HepG2 (cell line): ENCODE measurements around the gene JPT1. TPM values are rescaled to one million over a fixed set of nuclear protein-coding genes. Genes with fewer than 3 reads are reported as not detected.

ENCODE experiments used
- ATF7-NPFF ChIP-seq: sonication (generic); formaldehyde crosslinking; IDR thresholded peaks from 2 replicates; pipeline ENCODE4 v1.8.1; 2023; ENCODE audit warnings: mild to moderate bottlenecking, low read depth, missing genetic modification reagents, moderate library complexity
- ELF3 ChIP-seq: IDR thresholded peaks from 2 replicates; pipeline ENCODE4 v1.6.1; 2016; ENCODE audit warnings: missing genetic modification reagents, missing compliant biosample characterization
- GLMP ChIP-seq: sonication (generic); formaldehyde crosslinking; IDR thresholded peaks from 2 replicates; pipeline ENCODE4 v1.9.0; 2021; ENCODE audit warnings: missing genetic modification reagents, mild to moderate bottlenecking, borderline replicate concordance
- ISL2 ChIP-seq: sonication (generic); formaldehyde crosslinking; IDR thresholded peaks from 2 replicates; pipeline ENCODE4 v1.5.0; 2020; ENCODE audit warnings: missing genetic modification reagents
- SIN3A ChIP-seq: IDR thresholded peaks from 2 replicates; pipeline ENCODE4 v1.6.1; 2011; ENCODE audit warnings: low read depth, mild to moderate bottlenecking, control low read depth, low read length, borderline replicate concordance
- SRY ChIP-seq: sonication (generic); formaldehyde crosslinking; IDR thresholded peaks from 2 replicates; pipeline ENCODE4 v1.8.0; 2022; ENCODE audit warnings: mild to moderate bottlenecking, missing genetic modification reagents
- STAT5B ChIP-seq: sonication (generic); formaldehyde crosslinking; IDR thresholded peaks from 2 replicates; pipeline ENCODE4 v1.4.0; 2020; ENCODE audit warnings: missing genetic modification reagents
- TMF1 ChIP-seq: sonication (generic); formaldehyde crosslinking; IDR thresholded peaks from 2 replicates; pipeline ENCODE4 v1.8.1; 2022; ENCODE audit warnings: low read depth, missing genetic modification reagents
- ZMAT3 ChIP-seq: sonication (generic); formaldehyde crosslinking; conservative IDR thresholded peaks from 2 replicates; pipeline ENCODE4 v1.7.0; 2021; ENCODE audit warnings: missing genetic modification reagents
- ZNF468 ChIP-seq: sonication (generic); formaldehyde crosslinking; IDR thresholded peaks from 2 replicates; pipeline ENCODE4 v1.8.0; 2022; ENCODE audit warnings: mild to moderate bottlenecking, moderate library complexity, missing genetic modification reagents
- ZNF816 ChIP-seq: sonication (generic); formaldehyde crosslinking; IDR thresholded peaks from 2 replicates; pipeline ENCODE4 v1.8.0; 2022; ENCODE audit warnings: missing genetic modification reagents, mild to moderate bottlenecking, borderline replicate concordance
- polyA plus RNA-seq, 8 experiments: library from polyadenylated mRNA; depleted of rRNA in 3 of 8; stranded (reverse) in 7 of 8; unstranded in 1 of 8; fragments of >200 nt; fragmentation: Illumina TruSeq in 4 of 8; extraction: Trizol in 4 of 8; gene quantifications; 2 replicates each; pipeline versions ENCODE4 v1.2.1 to v1.2.3, GENCODE V29; 2011 to 2016; ENCODE audit warnings: low read depth in 4 of 8, missing spikeins in 1 of 8, mixed read lengths in 1 of 8; ENCODE audit not compliant: insufficient read depth in 1 of 8
- total RNA-seq, 5 experiments: library from RNA; depleted of rRNA; stranded (reverse); fragments of >200 nt; fragmentation: Illumina TruSeq; extraction: Trizol; gene quantifications; 2 replicates each; pipeline ENCODE4 v1.2.3, GENCODE V29; 2016; ENCODE audit warnings: low read depth in 1 of 5
- TF ChIP-seq, protein P1 (sequence below): sonication (generic); formaldehyde crosslinking; conservative IDR thresholded peaks from 2 replicates; pipeline ENCODE4 v1.4.0; 2020; ENCODE audit warnings: missing genetic modification reagents
- TF ChIP-seq, protein P2 (sequence below): sonication (generic); formaldehyde crosslinking; IDR thresholded peaks from 2 replicates; pipeline ENCODE4 v1.4.0; 2020; ENCODE audit warnings: missing genetic modification reagents, borderline replicate concordance
- TF ChIP-seq, protein P3 (sequence below): sonication (generic); formaldehyde crosslinking; IDR thresholded peaks from 2 replicates; pipeline ENCODE4 v1.4.0; 2020; ENCODE audit warnings: missing genetic modification reagents, borderline replicate concordance
- TF ChIP-seq, protein P4 (sequence below): IDR thresholded peaks from 2 replicates; pipeline ENCODE4 v1.4.0; 2020; ENCODE audit warnings: mild to moderate bottlenecking, missing genetic modification reagents

Gene JPT1
- total and polyA plus RNA-seq, 2 of the 13 experiments (the other 11 are each of a cell fraction or from before 2014, with no cell fraction given), result 43.3 to 256 TPM

- TF ChIP-seq, protein P1, sequence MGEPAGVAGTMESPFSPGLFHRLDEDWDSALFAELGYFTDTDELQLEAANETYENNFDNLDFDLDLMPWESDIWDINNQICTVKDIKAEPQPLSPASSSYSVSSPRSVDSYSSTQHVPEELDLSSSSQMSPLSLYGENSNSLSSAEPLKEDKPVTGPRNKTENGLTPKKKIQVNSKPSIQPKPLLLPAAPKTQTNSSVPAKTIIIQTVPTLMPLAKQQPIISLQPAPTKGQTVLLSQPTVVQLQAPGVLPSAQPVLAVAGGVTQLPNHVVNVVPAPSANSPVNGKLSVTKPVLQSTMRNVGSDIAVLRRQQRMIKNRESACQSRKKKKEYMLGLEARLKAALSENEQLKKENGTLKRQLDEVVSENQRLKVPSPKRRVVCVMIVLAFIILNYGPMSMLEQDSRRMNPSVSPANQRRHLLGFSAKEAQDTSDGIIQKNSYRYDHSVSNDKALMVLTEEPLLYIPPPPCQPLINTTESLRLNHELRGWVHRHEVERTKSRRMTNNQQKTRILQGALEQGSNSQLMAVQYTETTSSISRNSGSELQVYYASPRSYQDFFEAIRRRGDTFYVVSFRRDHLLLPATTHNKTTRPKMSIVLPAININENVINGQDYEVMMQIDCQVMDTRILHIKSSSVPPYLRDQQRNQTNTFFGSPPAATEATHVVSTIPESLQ (CRISPR knock-in tag), result no peak
- TF ChIP-seq, protein P2, sequence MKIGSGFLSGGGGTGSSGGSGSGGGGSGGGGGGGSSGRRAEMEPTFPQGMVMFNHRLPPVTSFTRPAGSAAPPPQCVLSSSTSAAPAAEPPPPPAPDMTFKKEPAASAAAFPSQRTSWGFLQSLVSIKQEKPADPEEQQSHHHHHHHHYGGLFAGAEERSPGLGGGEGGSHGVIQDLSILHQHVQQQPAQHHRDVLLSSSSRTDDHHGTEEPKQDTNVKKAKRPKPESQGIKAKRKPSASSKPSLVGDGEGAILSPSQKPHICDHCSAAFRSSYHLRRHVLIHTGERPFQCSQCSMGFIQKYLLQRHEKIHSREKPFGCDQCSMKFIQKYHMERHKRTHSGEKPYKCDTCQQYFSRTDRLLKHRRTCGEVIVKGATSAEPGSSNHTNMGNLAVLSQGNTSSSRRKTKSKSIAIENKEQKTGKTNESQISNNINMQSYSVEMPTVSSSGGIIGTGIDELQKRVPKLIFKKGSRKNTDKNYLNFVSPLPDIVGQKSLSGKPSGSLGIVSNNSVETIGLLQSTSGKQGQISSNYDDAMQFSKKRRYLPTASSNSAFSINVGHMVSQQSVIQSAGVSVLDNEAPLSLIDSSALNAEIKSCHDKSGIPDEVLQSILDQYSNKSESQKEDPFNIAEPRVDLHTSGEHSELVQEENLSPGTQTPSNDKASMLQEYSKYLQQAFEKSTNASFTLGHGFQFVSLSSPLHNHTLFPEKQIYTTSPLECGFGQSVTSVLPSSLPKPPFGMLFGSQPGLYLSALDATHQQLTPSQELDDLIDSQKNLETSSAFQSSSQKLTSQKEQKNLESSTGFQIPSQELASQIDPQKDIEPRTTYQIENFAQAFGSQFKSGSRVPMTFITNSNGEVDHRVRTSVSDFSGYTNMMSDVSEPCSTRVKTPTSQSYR (CRISPR knock-in tag), result no peak
- TF ChIP-seq, protein P3, sequence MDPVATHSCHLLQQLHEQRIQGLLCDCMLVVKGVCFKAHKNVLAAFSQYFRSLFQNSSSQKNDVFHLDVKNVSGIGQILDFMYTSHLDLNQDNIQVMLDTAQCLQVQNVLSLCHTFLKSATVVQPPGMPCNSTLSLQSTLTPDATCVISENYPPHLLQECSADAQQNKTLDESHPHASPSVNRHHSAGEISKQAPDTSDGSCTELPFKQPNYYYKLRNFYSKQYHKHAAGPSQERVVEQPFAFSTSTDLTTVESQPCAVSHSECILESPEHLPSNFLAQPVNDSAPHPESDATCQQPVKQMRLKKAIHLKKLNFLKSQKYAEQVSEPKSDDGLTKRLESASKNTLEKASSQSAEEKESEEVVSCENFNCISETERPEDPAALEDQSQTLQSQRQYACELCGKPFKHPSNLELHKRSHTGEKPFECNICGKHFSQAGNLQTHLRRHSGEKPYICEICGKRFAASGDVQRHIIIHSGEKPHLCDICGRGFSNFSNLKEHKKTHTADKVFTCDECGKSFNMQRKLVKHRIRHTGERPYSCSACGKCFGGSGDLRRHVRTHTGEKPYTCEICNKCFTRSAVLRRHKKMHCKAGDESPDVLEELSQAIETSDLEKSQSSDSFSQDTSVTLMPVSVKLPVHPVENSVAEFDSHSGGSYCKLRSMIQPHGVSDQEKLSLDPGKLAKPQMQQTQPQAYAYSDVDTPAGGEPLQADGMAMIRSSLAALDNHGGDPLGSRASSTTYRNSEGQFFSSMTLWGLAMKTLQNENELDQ (CRISPR knock-in tag), result no peak
- TF ChIP-seq ATF7-NPFF (CRISPR knock-in tag) (no peak; the same call in 1 of the 2 replicates), GLMP (no peak), ELF3 (CRISPR knock-in tag) (no peak; the same call in 1 of the 2 replicates), ZNF816 (CRISPR knock-in tag) (0 out of 2 replicates have a peak, but pooled peaks have one; percentile 14), SRY (CRISPR knock-in tag) (no peak), STAT5B (no peak), ZMAT3 (CRISPR knock-in tag) (peak; percentile 37; the same call in 1 of the 2 replicates), ZNF468 (CRISPR knock-in tag) (no peak), SIN3A (no peak), ISL2 (CRISPR knock-in tag) (peak; percentile 57; the same call in 1 of the 2 replicates), TMF1 (peak; percentile 65; the same call in 1 of the 2 replicates)
- TF ChIP-seq, protein P4, sequence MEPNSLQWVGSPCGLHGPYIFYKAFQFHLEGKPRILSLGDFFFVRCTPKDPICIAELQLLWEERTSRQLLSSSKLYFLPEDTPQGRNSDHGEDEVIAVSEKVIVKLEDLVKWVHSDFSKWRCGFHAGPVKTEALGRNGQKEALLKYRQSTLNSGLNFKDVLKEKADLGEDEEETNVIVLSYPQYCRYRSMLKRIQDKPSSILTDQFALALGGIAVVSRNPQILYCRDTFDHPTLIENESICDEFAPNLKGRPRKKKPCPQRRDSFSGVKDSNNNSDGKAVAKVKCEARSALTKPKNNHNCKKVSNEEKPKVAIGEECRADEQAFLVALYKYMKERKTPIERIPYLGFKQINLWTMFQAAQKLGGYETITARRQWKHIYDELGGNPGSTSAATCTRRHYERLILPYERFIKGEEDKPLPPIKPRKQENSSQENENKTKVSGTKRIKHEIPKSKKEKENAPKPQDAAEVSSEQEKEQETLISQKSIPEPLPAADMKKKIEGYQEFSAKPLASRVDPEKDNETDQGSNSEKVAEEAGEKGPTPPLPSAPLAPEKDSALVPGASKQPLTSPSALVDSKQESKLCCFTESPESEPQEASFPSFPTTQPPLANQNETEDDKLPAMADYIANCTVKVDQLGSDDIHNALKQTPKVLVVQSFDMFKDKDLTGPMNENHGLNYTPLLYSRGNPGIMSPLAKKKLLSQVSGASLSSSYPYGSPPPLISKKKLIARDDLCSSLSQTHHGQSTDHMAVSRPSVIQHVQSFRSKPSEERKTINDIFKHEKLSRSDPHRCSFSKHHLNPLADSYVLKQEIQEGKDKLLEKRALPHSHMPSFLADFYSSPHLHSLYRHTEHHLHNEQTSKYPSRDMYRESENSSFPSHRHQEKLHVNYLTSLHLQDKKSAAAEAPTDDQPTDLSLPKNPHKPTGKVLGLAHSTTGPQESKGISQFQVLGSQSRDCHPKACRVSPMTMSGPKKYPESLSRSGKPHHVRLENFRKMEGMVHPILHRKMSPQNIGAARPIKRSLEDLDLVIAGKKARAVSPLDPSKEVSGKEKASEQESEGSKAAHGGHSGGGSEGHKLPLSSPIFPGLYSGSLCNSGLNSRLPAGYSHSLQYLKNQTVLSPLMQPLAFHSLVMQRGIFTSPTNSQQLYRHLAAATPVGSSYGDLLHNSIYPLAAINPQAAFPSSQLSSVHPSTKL (CRISPR knock-in tag), result peak; percentile 77; the same call in 1 of the 2 replicates
These were observed 66.5 kb downstream of the JPT1 start, which contains the start of gene SLC16A5 (continued) for GRCh38 chr17:75087558-75088453.
